SK-N-SH (cell line): ENCODE results near the gene CLPTM1L.

Source experiments
- CTCF ChIP-seq: fragments of 200-600 bp; sonication (generic); IDR thresholded peaks from 2 replicates; pipeline ENCODE4 v1.6.1; 2017; ENCODE audit warnings: antibody characterized with exemption, mild to moderate bottlenecking, moderate library complexity
- EZH2phosphoT487 ChIP-seq: fragments of 200-600 bp; sonication (generic); IDR thresholded peaks from 2 replicates; pipeline ENCODE4 v1.6.1; 2017; ENCODE audit warnings: low read depth, mixed run types, mild to moderate bottlenecking, antibody characterized with exemption, moderate library complexity, borderline replicate concordance

- no peak for TF ChIP-seq CTCF
- no peak for TF ChIP-seq EZH2phosphoT487
Observed at GRCh38 chr5:1366514-1366913, 21.6 kb upstream of the CLPTM1L start.
